Cortex of kidney (tissue), 1 donor: ENCODE results near the gene SCP2.

Source experiments
- DNase-seq: peaks from one replicate; lab custom pipeline; 2025; lab: John Stamatoyannopoulos, UW

Gene SCP2

DNA sequence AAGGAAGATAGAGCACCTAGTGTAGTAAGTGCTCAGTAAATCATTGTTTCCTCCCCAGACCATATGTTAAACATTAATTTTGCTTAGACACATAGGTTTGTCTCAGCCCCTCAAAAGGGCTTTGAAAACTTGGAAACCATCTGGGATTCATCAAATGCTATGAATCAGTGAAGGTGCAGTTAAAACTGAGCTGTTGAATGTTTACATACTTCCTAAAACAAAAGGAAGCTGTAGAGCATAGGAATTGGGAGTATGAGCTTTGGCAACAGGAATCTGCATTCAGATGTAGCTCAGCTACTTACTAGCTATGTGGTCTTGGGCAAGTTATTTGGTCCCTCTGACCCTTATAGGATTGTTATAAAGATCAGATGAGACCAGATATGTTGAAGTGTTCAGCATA is 116.2 kb downstream of the SCP2 start:
- no peak for DNase-seq

DNA sequence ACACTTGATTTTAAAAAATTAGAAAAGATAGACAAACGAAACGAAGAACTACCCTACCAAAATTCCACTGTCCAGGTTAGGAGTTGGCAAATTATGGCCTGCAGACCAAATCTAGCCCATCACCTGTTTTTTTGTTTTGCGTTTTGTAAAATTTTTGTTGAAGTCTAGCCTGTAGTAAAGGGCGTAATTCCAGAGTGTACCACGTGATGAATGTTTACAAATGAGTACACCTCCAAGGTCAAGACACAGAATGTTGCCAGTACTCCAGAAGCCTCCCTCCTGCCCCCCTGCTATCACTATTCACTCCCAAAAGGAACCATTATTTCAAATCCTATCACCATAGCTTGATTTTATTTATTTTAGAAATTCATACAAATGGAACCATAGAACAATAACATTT is 117.8 kb downstream of the SCP2 start:
- DNase-seq, result no peak

DNA sequence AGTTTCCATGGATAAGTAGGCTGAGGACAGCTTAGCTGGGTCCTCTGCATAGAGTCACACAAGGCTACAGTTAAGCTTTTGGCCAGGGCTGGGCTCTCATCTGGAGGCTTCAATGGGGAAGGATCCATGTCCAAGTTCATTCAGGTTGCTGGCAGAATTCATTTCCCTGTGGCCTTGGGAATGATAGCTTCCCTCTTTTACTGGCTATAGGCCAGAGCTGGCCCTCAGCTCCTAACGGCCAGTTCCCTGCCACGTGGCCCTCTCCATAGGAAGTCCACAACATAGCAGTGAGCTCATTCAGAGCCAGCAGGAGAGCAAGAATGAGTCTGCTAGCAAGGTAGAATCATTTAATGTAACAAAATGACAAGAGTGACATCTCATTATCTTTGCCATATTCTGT is 119.9 kb downstream of the SCP2 start:
- DNase-seq, result no peak

DNA sequence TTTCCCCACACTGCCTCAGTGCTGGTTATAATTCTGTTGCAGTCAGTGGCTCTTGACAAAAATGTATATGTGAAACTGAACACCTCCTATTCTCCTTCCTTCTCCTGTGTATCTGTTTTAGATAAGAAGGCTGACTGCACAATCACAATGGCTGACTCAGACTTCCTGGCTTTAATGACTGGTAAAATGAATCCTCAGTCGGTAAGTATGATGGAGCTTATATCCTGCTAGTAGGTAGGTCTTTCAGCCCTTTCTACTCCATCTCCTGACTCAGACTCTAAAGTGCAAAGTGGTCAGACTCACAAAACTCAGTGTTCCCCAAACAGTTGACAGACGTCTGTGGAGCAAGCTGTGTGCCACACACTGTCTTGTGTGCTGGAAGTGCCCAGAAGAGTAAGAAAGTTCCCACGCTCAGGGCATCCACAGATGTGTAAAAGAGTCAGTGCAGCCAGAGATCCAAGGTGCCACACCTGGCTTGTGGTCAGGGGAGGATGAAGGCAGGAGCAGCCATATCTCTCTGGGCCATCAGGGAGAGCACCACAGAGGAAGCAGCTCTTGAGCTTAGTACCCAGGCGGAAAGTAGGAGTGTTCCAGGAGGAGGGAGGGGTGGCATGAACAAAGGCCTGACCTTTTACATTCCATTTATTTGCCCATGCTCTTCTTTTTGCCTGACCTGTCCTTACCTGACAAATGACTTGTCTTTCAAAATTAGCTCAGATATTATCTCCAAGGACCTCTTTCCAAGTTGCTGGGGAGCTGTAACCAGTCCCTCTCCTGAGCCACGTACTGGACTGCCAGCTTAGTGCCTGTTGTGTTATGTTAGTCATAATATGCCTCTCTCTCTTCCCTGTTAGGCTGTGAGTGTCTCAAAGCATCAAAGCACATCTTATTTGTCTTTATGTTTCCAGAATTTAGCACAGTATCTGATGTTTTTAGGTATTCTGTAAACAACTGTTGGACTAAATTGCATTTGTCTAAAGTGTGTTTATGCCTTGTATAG is 121.0 kb downstream of the SCP2 start:
- DNase-seq, result no peak

DNA sequence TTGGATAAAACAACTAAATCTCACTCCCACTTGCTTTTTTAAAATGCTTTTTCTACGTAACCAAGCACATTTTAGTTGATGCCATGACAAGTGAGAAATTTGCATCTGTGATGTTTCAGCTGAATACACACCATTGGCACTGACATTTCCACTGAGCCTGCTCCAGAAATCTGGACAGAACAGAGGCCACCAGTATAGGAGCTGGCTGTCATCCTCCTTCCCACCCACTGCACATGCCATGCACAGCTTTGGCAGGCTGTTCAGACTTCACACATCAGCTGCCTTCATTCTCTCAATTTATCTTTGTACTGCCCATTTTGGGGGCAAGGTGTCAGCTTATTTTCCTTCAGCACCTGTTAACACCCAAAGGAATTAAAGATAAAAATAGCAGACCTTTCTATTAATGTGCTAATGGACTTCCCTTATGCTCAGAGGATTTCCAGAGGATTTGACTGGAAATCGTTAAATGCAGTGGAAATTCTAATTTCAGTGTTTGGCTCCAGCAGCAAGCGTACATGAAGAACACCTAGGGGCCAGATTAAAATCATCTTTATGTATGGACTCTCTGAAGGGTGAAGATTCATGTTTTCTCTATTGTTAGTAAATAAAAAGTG is 122.0 kb downstream of the SCP2 start:
- DNase-seq, result no peak

DNA sequence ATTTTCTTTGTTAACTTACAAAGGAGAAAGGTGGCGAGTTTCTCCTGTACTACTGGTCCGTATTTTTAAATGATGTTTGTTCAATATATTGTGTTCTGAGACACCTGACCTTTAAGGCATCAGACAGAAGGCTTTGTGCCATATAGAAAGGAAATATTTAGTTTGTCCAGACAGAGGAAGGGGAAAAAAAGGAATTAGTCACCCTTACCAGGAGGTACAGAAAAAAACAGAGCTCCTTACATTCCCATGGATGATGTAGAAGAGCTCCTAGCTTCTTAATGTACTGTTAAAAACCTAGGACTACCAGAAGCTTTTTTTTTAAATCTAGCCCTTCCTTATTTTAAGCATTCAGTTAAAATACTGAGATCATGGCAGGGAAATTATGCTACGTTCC is 122.5 kb downstream of the SCP2 start:
- no peak for DNase-seq

DNA sequence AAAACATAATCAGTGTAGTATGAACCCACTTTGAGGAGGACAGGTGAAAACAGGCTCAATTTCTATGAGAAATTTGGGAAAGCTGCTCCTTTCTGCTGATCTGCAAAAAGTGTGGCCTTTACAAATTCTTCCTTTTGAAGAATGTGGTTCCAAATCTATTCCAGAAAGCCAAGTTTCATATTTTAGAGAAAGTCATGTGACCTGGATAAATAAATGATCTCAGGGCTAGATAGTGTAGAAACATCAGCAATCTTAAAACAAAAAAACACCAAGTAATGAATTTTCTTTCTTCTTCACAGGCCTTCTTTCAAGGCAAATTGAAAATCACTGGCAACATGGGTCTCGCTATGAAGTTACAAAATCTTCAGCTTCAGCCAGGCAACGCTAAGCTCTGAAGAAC is 123.2 kb downstream of the SCP2 start:
- no peak for DNase-seq

DNA sequence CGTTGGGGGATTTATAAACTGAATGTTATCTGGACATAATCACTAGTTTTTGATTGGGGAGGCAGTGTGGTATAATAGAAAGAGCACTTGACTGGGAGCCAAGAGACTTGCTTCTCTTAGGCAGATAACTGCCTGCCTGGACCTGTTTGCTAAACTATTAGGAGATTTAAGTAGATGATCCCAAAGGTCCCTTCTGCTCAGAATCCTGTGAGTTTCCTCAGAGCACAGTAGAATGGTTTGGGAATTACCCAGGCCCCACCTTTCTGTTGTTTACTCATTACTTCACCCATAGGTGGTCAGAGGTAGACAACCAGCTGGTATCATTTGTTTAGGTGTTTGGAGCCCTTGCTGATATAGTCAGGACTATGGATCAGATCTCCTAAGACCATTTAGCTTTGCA is 124.6 kb downstream of the SCP2 start:
- DNase-seq, result no peak

DNA sequence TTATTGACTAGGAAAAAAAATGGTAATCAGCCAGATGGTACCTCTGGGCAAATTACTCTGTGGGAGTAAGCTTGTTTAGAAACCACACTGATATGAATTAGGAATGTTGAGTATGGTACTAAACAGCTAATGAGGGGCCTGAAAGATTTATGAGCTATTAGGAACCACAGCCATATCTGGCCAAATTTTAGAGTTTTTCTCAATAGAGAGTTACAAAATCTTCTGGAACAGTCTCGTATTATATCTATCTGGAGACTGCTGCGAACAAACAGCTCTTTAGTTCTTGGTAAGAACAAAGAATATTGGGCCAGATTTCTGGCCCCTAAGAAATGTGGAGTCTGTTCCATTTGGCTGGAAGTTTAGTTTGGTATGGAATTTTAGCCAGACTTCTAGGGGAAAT is 130.1 kb downstream of the SCP2 start:
- DNase-seq, result no peak

DNA sequence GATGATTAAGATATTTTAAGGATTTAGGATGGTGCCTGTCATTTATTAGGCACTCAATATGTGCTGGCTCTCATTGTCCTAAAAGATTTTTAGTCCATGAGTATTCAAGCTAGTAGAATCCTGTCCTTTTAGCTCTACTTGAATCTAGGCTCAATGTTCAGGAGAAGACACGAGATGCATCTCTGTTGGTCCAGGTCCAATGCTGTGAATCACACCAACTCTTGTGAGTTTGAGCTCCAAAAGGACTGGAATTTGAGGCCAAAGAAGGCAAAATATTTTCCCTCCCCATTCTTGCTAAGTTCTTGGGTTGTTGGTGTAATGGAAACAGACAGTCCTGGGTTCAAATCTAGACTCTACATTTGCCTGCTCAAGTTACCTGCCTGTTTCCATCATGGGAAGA is 133.5 kb downstream of the SCP2 start:
- DNase-seq, result no peak

DNA sequence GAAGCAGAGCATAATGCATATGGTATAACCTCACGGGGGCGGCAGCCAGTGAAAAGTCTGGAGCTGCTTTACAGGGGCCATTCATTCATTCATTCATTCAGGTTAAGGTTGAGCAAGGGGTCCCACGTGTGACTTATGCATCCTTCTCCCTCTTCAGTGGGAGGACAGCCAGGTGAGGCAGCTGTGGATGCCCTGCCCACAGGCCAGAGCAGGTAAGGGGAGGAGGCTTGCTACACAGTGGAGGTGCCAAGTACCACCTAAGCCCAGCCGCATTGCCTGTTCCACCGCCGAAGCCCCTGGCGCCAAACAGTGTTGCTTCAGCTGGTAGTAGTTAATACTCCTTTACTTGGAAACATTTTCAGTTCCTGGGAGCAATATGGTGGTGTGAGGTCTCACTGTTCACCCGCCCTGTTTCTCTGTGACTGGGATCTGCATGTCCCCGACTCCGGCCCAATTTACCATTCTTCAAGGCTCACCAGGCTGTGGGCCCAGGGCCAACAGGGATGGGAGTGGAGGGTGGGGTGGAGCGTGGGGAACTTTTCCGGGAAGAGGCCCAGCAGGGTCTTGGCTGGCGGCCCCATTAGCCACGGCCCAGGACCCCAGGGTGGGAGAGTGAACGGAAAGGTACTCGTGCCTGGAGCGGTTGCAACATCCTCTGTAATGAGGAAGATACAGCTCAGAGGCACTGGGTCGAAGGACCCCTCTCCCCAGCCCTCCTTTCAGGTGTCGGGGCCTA is 134.2 kb downstream of the SCP2 start:
- DNase-seq, result no peak

DNA sequence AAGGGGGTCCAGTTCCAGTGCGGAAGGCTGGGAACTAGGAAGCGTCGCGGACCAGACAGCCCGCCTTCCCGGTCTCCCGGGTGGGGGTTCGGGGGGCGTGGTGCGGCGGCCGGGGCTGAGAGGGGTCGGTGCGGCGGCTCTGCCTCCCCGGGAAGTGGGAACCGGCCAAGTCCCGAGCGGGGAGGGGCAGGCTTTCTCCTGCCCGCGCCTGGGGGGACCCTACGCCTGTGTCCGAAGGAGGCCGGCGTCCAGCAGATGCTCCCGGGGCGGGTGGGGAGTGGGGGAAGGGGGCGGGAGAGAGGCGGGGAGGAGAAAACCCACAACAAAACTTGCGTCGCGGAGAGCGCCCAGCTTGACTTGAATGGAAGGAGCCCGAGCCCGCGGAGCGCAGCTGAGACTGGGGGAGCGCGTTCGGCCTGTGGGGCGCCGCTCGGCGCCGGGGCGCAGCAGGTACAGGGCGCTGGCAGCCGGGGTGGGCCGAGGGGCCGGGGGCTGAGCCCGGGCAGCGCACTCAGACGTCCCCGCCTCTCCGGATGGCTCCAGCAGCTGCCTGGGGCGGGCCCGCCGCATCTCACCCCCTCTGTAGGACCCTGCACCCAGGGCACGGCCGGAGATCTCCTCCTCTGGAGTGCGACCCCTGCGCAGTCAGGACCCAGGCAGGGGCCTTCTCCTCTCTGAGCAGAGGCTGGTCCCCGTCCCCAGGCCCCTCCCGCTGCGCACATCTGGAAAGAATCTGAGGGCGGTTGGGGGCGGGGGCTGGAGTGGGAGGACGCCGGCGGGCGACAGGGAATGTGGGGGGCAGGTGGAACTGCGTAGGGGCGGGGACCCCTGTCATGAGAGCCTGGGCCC is 135.0 kb downstream of the SCP2 start, which contains the start of gene PODN:
TSS of gene PODN (plus strand) at position 355 of the 849 bp plus-strand sequence. CDS start 7,643 bp downstream, outside the sequence.
- no peak for DNase-seq

DNA sequence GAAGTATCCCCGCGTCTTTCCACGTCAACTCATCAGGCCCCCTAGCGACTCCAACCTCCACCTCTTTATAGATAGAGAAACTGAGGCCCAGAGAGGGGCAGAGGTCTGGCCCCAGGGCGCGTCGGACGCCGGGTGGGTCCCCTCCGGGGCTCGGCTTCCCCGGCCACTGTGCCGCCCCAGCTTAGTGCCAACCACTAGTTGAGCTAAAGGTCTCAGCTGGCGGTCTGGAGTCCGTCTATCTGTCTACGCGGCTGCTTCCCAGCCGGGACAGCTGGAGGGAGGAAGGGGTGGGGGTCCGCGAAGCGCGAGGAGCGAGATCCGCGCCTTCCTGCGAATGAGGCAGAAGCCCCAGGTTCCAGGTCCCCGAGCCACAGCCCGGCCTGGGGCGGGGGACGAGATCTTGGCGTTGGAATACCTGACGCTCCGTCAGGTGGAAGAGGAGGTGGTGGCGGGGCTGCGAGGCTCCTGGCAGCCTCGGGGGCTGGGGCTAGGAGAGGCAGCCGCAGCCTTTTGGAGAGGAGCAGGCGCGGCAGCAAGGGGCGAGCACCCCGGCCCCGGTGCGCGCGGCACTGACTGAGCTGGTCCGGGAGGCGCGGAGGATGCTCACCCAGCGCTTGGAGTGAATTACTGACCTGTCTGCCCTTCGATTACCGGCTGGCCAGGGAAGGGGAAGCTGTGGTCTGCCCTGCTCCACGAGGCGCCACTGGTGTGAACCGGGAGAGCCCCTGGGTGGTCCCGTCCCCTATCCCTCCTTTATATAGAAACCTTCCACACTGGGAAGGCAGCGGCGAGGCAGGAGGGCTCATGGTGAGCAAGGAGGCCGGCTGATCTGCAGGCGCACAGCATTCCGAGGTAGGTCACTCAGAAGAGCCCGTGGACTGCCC is 135.9 kb downstream of the SCP2 start:
- no peak for DNase-seq

DNA sequence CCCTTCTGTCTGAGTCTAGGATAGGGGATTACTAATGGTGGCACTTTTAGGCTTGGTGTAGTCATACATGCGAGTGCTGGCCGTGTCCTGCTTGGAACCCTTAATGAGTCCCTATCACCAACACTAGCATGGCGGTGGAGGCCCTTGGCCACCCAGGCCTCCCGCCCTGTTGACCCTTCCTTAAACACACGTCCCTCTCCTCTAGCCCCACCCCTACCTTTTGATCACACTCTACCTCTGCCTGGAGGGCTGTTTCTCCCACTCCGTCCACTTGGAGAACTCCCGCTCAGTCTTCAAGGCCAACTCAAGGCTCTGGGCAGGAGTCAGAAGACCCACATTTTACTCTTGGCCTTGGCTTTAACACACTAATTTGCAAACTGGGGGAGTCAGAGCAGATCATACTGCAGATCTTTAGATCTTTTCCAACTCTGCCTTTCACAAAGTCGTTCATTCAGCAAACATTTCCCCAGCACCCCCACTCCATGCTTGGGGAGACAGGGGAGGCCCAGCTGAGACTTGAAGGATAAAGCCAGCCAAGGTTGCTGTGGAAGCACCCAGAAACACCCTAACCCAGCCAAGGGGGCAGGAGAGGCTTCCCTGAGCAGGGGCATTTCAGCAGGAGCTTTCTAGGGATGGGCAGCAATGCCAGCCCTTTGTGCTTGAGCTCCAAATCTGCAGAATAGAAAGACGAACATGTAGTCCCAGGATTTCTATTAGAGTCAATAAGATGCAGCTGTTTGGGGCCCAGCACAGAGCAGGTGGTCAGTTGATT is 136.9 kb downstream of the SCP2 start:
- no peak for DNase-seq

DNA sequence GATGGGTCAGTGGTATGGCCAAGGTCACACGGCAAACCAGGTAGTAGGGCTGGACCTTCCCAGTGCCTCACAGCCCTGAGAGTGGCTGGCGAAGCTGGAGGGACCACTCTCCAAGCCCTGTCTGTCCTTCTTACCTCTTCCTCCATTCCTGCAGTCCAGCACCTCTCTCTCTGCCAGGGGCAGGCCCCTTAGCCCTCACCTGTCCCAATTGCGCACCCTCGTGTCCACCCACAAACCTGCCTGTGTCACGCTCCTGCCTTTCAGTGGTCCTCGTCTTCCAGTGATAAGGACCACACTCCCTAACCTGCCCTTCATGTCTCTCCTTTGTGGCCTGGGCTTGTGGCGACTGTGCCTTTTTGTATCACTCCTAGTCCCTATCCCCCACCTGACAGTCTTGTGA is 138.3 kb downstream of the SCP2 start:
- DNase-seq, result no peak

DNA sequence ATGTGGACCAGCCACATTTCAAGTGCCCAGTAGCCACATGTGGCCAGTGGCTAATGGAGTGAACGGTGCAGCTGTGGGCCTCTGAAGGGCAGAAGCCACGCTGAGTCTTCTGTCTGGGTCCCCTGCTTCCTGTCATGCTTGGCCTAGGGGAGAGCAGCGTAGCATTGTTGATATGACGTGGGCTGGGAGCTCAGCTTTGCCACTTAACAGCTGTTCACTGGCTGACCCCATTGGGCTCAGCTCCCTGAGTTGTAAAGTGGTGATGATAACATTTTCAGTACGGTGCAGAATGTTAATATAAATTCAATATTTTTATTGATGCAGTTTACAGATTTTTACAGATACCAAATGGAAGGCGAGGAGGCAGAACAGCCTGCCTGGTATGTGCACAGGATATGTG is 139.4 kb downstream of the SCP2 start:
- no peak for DNase-seq

DNA sequence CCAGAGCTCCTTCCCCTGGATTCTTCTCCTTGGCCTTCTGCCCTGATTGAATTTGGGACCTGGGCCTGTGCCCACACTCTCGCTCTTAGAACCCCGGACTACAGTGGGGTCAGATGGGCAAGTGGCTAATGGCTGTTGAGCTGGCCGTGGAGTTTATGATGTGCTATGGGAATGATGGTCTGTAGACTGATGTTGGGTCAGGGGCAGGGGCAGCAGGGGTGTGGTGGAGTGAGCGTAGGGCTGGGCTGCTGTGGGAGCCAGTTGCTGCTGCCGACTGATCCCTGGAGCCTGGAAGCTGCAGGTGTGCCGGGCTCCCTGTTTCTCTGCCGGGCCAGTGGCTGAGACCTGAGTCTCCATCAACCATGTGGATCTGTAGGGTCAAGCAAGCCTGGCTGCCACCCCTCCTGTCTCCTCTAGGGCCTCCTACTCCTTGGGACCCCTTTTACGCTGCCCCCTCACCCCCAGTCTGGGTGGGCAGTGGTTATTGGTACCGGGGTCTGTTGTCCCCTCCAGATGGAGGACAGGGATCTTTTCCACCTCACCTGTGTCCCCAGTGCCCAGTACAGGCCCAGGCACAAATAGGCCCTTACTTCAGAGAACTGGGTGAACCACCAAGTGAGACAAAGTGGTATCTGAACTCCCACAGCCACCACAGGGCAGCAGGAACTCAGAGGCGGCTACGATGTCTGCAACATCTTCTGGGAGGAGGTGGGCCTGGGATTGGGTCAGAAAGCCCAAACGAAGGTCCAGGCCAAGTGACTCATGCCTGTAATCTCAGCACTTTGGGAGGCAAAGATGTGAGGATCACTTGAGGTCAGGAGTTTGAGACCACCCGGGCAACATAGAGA is 140.0 kb downstream of the SCP2 start:
- no peak for DNase-seq

DNA sequence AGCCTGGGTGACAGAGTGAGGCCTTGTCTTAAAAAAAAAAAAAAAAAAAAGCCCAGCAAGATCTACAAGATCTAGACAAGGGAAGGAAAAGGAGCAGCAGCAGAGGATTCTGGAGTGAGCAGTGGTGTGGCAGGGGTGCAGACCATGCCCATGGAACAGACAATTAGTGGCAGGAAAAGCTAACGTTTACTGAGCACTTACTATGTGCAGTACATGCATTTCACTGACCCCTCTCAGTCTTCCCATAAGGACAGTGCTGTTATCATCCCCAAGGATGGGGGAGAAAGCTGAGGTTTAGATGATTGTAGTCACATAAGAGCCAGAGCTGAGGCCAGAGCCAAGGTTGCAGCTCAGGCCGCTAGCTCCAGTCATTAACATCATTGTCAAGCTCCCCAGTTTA is 140.8 kb downstream of the SCP2 start:
- DNase-seq, result no peak
